ENCODE data around the gene POU2F1.

GRCh38 chr1:167434306-167434705 is 213.6 kb downstream of the POU2F1 start:
- TF ChIP-seq, protein P1, sequence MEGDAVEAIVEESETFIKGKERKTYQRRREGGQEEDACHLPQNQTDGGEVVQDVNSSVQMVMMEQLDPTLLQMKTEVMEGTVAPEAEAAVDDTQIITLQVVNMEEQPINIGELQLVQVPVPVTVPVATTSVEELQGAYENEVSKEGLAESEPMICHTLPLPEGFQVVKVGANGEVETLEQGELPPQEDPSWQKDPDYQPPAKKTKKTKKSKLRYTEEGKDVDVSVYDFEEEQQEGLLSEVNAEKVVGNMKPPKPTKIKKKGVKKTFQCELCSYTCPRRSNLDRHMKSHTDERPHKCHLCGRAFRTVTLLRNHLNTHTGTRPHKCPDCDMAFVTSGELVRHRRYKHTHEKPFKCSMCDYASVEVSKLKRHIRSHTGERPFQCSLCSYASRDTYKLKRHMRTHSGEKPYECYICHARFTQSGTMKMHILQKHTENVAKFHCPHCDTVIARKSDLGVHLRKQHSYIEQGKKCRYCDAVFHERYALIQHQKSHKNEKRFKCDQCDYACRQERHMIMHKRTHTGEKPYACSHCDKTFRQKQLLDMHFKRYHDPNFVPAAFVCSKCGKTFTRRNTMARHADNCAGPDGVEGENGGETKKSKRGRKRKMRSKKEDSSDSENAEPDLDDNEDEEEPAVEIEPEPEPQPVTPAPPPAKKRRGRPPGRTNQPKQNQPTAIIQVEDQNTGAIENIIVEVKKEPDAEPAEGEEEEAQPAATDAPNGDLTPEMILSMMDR (IDR thresholded peaks at IDR 0.05), result no peak
- no peak for TF ChIP-seq EZH2 (IDR thresholded peaks at IDR 0.05; ENCODE audit: borderline replicate concordance, insufficient read depth, low read depth, low read length, poor library complexity, severe bottlenecking)
